Lower leg skin (tissue), 3 donors: ENCODE data around the gene AUTS2.

Source experiments
- POLR2A ChIP-seq, 2 donors: fragments of 450-650 bp; IDR thresholded peaks; one replicate each; pipeline ENCODE4 v1.6.1; 2016 to 2017; ENCODE audit warnings: antibody characterized with exemption in 2 of 2, mild to moderate bottlenecking in 1 of 2, moderate library complexity in 1 of 2
- TF ChIP-seq, protein P1 (sequence below), 3 donors: fragments of 450-650 bp; IDR thresholded peaks; one replicate each; pipeline ENCODE4 v1.5.1; 2016; ENCODE audit warnings: antibody characterized with exemption in 3 of 3, mild to moderate bottlenecking in 3 of 3, moderate library complexity in 2 of 3

DNA sequence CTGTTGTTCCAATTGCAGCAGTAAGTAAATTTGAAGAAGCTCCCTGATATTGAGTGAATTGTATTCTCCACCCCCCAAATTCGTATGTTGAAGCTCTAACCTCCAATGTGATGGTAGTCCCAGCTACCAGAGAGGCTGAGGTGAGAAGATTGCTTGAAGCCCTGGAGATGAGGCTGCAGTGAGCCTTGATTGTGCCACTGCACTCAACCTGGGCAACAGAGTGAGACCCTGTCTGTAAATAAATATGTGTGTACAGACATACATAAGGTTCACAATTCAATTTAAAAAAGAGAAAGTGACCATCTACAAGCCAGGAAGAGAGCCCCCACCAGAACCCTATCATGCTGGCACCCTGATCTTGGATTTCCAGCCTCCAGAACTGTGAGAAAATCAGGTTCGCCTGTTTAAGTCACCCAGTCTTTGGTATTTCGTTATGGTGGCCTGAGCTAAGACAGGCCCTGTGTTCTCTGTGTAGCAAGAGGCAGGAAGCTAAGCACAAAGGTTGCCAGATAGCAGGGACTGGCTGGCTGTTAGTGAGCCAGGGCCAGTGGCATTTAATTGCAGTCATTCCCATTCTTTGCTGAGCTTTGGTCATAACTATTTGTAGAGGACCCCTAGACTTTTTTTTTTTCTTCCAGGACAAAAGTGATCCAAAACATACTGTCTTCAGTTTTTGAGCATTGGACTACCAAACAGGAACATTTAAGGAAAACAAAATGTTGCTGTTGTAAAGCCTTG lies 45.6 kb downstream of the AUTS2 start:
- TF ChIP-seq, protein P1, sequence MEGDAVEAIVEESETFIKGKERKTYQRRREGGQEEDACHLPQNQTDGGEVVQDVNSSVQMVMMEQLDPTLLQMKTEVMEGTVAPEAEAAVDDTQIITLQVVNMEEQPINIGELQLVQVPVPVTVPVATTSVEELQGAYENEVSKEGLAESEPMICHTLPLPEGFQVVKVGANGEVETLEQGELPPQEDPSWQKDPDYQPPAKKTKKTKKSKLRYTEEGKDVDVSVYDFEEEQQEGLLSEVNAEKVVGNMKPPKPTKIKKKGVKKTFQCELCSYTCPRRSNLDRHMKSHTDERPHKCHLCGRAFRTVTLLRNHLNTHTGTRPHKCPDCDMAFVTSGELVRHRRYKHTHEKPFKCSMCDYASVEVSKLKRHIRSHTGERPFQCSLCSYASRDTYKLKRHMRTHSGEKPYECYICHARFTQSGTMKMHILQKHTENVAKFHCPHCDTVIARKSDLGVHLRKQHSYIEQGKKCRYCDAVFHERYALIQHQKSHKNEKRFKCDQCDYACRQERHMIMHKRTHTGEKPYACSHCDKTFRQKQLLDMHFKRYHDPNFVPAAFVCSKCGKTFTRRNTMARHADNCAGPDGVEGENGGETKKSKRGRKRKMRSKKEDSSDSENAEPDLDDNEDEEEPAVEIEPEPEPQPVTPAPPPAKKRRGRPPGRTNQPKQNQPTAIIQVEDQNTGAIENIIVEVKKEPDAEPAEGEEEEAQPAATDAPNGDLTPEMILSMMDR (IDR thresholded peaks at IDR 0.05), result no peak
- no peak for TF ChIP-seq POLR2A (IDR thresholded peaks at IDR 0.05)
